GM18951 (cell line): ENCODE results near the gene GON4L.
A peak's percentile ranks its signal among the peaks of the same experiment; 100 is the strongest.
"Not testable (repeated sequence)": the region's sequence is repeated elsewhere in the genome, so short reads cannot be mapped to it uniquely, and the experiment has no call there.

ENCODE experiments used
- POLR2A ChIP-seq: IDR thresholded peaks from 4 replicates; pipeline ENCODE4 v1.6.1; 2011; ENCODE audit warnings: mild to moderate bottlenecking; ENCODE audit not compliant: insufficient read length, insufficient read depth; ENCODE audit errors: extremely low read depth
- in situ Hi-C: fragments of 300-500 bp; cut with MboI; formaldehyde crosslinking; loops from one replicate; pipeline ENCODE4 v1.12.0; 2022; ENCODE audit warnings: low sequenced_read_pairs, mixed read lengths, inconsistent platforms; ENCODE audit not compliant: unreplicated experiment

Gene GON4L

DNA sequence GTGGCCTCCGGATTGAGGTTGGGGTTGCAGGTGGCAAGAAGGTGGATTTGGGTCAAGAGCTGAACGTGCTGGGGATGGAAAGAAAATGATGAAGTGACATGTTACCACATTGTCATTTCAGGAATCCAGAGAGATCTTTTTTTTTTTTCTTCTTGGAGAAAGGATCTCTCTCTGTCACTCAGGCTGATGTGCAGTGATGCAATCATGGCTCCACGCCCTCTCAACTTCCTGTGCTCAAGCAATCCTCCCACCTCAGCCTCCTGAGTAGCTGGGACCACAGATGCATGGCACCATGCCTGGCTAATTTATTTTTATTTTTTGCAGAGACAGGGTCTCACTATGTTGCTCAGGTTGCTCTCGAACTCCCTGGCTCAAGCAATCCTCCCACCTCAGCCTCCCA, 80.6 kb downstream of the GON4L start:
- in situ Hi-C loops, result no loop called here
- TF ChIP-seq POLR2A, result no peak

DNA sequence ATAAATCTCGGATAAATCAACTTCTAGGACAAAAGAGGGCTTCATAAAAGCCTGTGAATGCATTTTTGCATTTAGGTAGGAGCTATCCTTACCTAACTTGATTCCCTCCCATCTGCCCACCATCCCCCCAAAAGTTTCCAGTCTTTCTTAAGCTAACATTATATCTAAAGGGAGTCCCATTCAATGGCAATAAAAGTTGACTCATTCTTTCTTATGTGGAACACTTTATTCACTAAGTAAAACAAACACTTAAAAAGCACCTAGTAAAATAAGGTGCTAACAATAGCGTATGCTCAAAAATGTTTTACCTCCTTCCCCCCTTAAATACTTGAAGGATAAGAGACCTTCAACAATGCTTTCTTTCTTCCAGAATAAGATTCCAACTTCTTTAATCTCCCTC, 83.8 kb downstream of the GON4L start:
- no peak for TF ChIP-seq POLR2A
- in situ Hi-C loops, result no loop called here

DNA sequence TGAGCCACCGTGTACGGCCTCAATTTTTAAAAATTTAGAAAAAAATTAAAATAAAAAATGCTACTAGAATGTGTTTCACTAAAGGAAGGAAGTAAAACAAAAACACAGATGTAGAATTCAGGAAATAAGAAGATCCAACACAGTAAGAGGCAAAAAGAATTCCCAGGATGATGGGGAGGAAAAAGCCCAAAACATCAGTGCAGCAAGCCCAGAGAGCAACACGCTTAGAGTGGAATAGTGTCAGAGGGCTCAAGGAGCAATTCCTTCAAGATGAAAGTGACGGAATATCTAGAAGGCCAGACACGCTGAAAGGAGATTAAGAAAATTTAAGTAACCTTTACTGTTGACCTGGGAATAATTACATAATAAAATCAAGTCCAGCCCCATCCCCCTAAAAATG, 87.8 kb downstream of the GON4L start:
- in situ Hi-C loops, result no loop called here
- no peak for TF ChIP-seq POLR2A

DNA sequence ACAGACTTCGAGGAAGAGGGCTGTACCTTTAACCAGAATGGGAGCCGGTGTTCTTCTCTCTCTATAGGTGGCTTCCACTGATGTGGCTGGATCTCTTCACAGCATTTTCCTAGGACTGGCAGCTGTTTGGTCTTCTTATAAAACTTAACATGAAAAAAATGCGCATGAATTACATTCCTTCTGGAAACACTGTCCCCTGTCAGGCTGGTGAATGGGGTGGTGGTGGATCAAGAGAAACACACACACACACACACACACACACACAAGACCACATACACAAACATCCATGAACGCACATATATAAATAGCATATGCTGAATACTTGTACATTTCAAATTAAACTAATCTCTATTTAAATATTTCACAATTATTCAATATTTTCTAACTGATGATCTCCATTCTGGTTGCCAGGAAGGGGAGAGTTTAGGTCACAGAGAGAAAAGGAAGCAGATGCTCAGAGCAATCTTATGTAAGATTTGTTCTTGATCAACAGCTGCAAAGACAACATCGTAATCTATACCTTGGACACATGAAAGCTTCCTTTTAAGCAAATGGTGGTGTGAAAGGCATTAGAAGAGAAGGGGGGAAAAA, 89.5 kb downstream of the GON4L start:
- in situ Hi-C loops, result not testable (repeated sequence)

DNA sequence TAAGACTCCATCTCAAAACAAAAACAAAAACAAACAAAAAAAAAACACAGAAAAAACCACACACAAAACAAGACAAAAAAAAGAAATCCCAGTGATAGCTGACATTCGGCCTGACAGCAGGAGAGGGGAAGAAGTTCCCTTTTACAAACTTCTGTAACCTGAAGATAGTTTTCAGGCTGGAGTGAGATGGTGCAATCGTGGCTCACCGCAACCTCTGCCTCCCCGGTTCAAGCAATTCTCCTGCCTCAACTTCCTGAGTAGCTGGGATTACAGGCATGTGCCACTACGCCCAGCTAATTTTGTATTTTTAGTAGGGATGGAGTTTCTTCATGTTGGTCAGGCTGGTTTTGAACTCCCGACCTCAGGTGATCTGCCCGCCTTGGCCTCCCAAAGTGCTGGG, 93.0 kb downstream of the GON4L start:
- in situ Hi-C loops, result not testable (repeated sequence)

DNA sequence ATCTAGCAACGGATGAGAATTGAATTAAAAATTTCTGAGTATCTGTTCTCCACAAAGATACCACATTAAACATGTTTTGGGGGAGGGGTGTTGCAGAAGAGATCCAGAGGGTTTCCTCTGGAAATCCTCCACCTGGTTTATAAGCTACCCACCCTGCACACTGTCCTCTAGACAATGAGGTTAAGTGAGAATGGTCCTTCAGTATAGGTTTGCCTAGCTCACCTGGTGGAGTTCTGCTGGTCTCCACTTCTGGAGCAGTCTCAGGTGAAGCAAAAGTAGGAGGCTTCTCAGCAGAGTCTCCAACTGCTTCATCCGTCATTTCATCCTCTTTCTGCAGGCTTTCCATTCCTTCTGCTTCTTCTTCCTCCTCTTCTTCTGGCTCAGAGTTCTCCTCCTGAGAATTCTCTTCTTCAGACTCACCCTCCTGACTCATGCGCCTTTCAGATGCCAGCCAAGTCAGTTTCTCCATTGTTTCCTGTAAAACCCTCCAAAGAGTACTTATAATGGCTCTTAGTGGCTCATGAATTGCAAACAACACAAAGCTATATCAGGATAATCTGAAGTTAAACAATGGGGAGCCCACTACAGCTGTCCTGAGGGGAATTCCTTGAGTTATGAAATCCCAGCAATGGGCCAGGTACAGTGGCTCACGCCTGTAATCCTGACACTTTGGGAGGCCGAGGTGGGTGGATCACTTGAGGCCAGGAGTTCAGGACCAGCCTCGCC, 93.8 kb downstream of the GON4L start:
- in situ Hi-C loops, result not testable (repeated sequence)

DNA sequence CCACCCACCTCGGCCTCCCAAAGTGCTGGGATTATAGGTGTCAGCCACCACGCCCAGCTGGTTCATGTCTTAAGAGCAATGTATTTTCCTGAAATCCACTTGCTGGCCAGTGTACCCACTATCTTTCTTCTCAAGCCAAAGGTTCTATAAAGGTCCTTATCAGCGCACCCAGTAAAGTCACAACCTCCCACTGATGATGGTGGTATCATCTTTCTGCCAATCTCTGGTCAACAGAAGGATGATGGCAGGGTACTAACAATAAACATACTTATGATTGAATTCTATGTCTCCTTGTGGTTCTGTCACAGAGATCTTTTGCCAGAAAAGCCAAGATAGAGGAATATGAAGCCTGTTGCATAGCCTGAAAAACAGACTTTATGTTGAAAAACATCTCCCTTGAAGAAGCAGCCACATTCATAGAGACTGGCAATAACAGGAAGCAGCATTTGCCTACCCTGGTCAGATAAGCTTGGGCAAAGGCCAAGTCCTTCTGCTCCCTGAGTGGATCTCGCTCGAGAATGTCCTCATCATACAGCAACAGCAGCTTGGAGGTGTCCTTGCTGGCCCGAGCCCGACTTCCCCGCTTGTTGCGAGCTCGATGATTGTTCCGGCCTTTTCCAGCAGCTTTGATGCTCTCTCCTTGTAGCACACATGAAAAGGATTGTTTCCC, 95.1 kb downstream of the GON4L start:
- in situ Hi-C loops, result no loop called here
- no peak for TF ChIP-seq POLR2A

DNA sequence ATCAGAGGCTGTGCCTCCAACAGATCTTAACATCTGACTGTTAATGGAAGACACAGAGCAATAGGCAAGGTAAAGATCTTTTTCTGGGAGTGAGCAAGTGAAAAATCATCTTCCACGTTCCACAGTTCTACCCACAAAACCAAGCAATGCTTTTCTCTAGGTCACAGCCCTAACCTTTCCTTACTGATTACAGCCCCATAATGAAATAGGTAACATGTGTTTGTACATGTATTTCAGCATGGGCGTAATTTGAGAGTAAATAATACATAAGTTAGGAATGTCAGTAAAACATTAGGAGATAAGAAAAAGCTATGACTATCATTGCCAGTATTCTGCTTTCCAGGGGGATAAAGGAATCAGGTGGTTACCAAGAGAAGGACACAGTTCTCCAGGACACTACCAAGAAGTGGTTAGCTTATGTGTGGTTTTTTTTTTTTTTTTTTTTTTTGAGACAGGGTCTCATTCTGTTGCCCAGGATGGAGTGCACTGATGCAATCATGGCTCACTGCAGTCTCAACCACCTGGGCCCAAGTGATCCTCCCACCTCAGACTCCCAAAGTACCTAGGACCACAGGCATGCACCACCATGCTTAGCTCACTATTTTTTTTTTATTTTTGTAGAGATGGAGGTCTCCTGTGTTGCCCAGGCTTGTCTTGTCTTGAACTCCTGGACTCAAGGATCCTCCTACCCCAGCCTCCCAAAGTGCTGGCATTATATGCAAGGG, 96.1 kb downstream of the GON4L start:
- in situ Hi-C loops, result no loop called here
- TF ChIP-seq POLR2A, result no peak

DNA sequence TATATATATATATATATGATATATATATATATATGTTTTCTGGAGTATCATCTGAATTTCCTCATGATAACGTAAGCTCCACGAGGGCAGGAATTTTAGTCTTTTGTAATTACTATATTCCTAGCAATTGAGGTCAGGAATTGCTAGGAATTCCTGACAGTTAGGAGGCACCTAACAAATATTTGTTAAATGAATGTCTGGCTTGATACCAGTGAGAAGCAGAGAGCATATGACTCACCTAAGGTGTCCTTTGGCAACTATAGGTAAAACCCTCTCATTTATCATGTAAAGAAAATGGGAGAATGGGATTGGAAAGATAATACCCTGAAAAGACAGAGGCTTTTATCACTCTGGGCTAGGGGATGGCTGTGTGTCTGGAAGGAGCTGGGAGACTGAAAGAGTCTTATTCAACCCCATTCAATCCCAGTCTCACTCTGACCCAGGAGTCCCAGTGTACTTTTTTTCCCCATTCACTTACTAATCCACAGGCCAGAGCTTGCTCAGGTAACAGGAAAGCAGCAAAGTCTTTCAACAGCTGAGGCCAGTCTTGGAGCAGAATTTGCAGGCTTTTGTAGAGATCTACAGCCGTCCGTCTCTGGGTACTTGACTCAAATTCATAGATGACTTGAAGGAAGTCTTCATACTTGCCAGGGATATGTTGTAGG, 96.9 kb downstream of the GON4L start:
- in situ Hi-C loops, result no loop called here
- TF ChIP-seq POLR2A, result no peak

DNA sequence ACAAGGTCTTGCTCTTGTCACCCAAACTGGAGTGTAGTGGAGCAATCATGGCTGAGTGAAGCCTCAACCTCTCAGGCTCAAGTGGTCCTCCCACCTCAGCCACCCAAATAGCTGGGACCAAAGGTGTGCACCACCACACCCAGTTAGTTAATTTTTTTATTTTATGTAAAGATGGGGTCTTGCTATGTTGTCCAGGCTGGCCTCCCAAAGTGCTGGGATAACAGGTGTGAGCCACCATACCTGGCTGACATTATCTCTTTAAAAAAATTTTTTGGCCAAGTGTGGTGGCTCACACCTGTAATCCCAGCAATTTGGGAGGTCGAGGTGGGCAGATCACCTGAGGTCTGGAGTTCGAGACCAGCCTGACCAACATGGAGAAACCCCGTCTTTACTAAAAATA, 98.0 kb downstream of the GON4L start:
- in situ Hi-C loops, result not testable (repeated sequence)

DNA sequence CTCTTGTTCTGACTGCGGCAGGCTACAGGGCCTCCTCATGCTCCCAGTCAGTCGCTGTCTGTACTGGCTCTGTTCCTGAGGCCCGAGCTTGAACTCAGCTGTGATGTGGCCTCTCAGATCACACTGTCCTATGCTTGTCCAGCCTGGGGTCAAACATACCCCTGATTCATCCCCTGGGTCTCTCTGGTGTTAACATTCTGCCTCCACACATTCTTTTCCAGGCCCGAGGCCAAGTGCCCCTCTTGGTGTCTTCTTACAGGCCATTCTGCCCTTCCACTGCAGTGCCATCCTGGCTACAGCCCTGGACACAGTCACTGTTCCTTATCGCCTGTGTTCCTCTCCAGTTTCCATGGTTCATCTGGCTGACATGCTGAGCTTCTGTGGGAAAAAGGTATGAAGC, 108.9 kb downstream of the GON4L start:
- in situ Hi-C loops, result not testable (repeated sequence)

DNA sequence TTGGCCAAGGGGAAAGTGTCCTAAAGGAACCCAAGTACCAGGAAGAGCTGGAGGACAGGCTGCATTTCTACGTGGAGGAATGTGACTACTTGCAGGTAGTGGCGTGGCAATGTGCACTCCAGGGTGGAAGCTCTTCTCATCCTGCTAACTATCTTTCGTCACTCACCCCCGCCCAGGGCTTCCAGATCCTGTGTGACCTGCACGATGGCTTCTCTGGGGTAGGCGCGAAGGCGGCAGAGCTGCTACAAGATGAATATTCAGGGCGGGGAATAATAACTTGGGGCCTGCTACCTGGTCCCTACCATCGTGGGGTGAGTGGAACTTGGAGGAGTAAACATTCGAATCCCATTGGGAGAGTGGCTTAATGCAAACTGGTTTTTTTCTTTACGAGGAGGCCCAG, 109.4 kb downstream of the GON4L start:
- in situ Hi-C loops, result not testable (repeated sequence)

DNA sequence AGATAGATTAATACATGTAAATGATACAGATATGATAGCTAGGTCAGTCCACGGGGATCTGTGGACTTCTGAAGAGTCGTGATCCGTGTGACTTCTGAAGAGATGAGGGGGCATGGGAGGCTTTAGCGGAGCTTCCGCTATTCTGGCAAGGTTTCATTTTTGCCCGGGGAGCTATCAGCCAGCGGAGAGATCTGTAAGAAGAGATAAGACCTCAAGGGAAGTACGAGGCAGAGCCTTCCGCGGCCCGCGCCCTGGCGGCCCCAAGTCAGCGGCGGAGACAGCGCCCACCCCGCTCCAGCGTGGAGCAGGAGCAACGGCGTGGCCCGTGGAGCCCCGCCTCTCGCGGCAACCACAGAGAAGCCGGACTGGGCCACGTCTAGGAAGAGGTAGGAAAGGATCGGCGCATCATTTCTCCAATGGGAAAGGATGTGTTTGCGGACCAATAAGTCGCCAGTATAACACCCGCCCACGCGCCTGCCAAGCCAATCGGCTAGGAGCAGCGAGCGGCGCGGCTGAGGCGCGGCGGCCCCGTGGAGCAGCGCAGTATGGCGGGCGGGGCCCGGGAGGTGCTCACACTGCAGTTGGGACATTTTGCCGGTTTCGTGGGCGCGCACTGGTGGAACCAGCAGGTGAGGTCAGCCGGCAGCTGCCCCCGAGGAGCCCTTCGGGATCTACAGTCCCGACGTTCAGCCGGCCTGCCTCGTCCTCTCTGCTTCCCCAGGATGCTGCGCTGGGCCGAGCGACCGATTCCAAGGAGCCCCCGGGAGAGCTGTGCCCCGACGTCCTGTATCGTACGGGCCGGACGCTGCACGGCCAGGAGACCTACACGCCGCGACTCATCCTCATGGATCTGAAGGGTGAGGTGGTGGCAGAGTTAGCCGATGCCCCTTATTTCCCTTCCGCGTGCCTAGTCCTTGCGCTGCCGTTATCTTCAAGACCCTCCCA, 111.5 kb downstream of the GON4L start:
- in situ Hi-C loops, result not testable (repeated sequence)
- peak; percentile 86 for TF ChIP-seq POLR2A
